Endometrium (tissue), 2 donors: Measurements from ENCODE around the gene URI1.

Experiments used
- FAIRE-seq: peaks from 2 replicates; lab custom pipeline; 2012; peaks lifted over from hg19 to GRCh38; lab: Jason Lieb, UNC
- donor health status: control.
- donor health status: control.

The URI1 gene

GRCh38 chr19:29971648-29972047 is 29.6 kb downstream of the URI1 start:
- FAIRE-seq = no peak

GRCh38 chr19:29974701-29975100 is 32.7 kb downstream of the URI1 start:
- no peak for FAIRE-seq

GRCh38 chr19:29976151-29976943 is 34.3 kb downstream of the URI1 start:
- FAIRE-seq = no peak

- FAIRE-seq = peak; percentile 8
Observed at GRCh38 chr19:29978080-29978479, 36.0 kb downstream of the URI1 start.

GRCh38 chr19:29983568-29983967 is 41.5 kb downstream of the URI1 start:
- no peak for FAIRE-seq

GRCh38 chr19:29985196-29985595 is 43.2 kb downstream of the URI1 start:
- peak; percentile 35 for FAIRE-seq

- FAIRE-seq = no peak
Observed at GRCh38 chr19:29988351-29988750, 46.3 kb downstream of the URI1 start.

GRCh38 chr19:29992233-29992867 is 50.3 kb downstream of the URI1 start:
- no peak for FAIRE-seq

- no peak for FAIRE-seq
Observed at GRCh38 chr19:29999490-29999889, 57.5 kb downstream of the URI1 start.

GRCh38 chr19:30000862-30001261 is 58.8 kb downstream of the URI1 start:
- no peak for FAIRE-seq

GRCh38 chr19:30001301-30001700 is 59.3 kb downstream of the URI1 start:
- no peak for FAIRE-seq

- FAIRE-seq = no peak
Observed at GRCh38 chr19:30001791-30002190, 59.8 kb downstream of the URI1 start.

GRCh38 chr19:30003866-30004265 is 61.8 kb downstream of the URI1 start:
- FAIRE-seq = no peak

- FAIRE-seq = peak; percentile 37
Observed at GRCh38 chr19:30004403-30004802, 62.4 kb downstream of the URI1 start.

GRCh38 chr19:30006207-30006606 is 64.2 kb downstream of the URI1 start:
- no peak for FAIRE-seq

- FAIRE-seq = peak; percentile 4
Observed at GRCh38 chr19:30008169-30008568, 66.1 kb downstream of the URI1 start.

GRCh38 chr19:30009013-30009412 is 67.0 kb downstream of the URI1 start:
- FAIRE-seq = no peak

GRCh38 chr19:30011051-30011578 is 69.1 kb downstream of the URI1 start:
- FAIRE-seq = no peak

- no peak for FAIRE-seq
Observed at GRCh38 chr19:30014770-30015169, 72.7 kb downstream of the URI1 start.

- FAIRE-seq = no peak
Observed at GRCh38 chr19:30017172-30017571, 75.1 kb downstream of the URI1 start.

- no peak for FAIRE-seq
Observed at GRCh38 chr19:30020189-30020588, 78.2 kb downstream of the URI1 start.

- no peak for FAIRE-seq
Observed at GRCh38 chr19:30022659-30023058, 80.6 kb downstream of the URI1 start.

- no peak for FAIRE-seq
Observed at GRCh38 chr19:30023330-30023729, 81.3 kb downstream of the URI1 start.

GRCh38 chr19:30024091-30024490 is 82.1 kb downstream of the URI1 start:
- FAIRE-seq = no peak
